GM19463 (cell line): ENCODE results near the gene PCDHGB3.
A peak's percentile ranks its signal among the peaks of the same experiment; 100 is the strongest.
"Not testable (repeated sequence)": the region's sequence is repeated elsewhere in the genome, so short reads cannot be mapped to it uniquely, and the experiment has no call there.

Experiments
- ATAC-seq: cut with Tn5 transposase; IDR thresholded peaks from one replicate; pipeline ENCODE4 v1.9.1; 2021; ENCODE audit warnings: mild to moderate bottlenecking, moderate library complexity; ENCODE audit not compliant: unreplicated experiment

The PCDHGB3 gene

GRCh38 chr5:141369994-141370848, at the start of gene PCDHGB3:
PCDHGB3 (plus strand) TSS chr5:141370242; CDS start chr5:141370395, 153 bp downstream.
- peak; percentile 97 for ATAC-seq

- ATAC-seq = no peak
These were observed 47.8 kb upstream of the PCDHGB3 start for GRCh38 chr5:141322261-141322660.

GRCh38 chr5:141326088-141326854, 43.8 kb upstream of the PCDHGB3 start:
- ATAC-seq = peak; percentile 95

GRCh38 chr5:141328231-141328630, 41.8 kb upstream of the PCDHGB3 start:
- no peak for ATAC-seq

GRCh38 chr5:141330299-141331080, 39.6 kb upstream of the PCDHGB3 start, which contains the start of gene PCDHGA1:
PCDHGA1 (plus strand) TSS chr5:141330514.
- no peak for ATAC-seq

GRCh38 chr5:141332571-141332970, 37.5 kb upstream of the PCDHGB3 start:
- ATAC-seq = not testable (repeated sequence)

GRCh38 chr5:141338538-141339306, 31.3 kb upstream of the PCDHGB3 start, which contains the start of gene PCDHGA2:
PCDHGA2 (plus strand) TSS chr5:141338760.
- ATAC-seq = no peak

GRCh38 chr5:141340781-141341354, 29.2 kb upstream of the PCDHGB3 start:
- not testable (repeated sequence) for ATAC-seq

- no peak for ATAC-seq
These were observed 27.3 kb upstream of the PCDHGB3 start for GRCh38 chr5:141342773-141343172.

GRCh38 chr5:141343242-141343952, 26.6 kb upstream of the PCDHGB3 start, which contains the start of gene PCDHGA3:
PCDHGA3 (plus strand) TSS chr5:141343829; CDS start chr5:141344034, 205 bp downstream.
- no peak for ATAC-seq

- ATAC-seq = no peak
These were observed 26.0 kb upstream of the PCDHGB3 start for GRCh38 chr5:141343953-141344463.

- ATAC-seq = no peak
These were observed 24.7 kb upstream of the PCDHGB3 start for GRCh38 chr5:141345327-141345726.

- not testable (repeated sequence) for ATAC-seq
These were observed 24.0 kb upstream of the PCDHGB3 start for GRCh38 chr5:141346017-141346416.

- peak; percentile 94 for ATAC-seq
These were observed 20.0 kb upstream of the PCDHGB3 start, which contains the start of gene PCDHGB1 for GRCh38 chr5:141349917-141350619. PCDHGB1 (plus strand) TSS chr5:141350099; CDS start chr5:141350261, 162 bp downstream.

GRCh38 chr5:141351591-141351990, 18.5 kb upstream of the PCDHGB3 start:
- no peak for ATAC-seq

- no peak for ATAC-seq
These were observed 15.1 kb upstream of the PCDHGB3 start, which contains the start of gene PCDHGA4 for GRCh38 chr5:141354900-141355469. PCDHGA4 (plus strand) TSS chr5:141355021; CDS start chr5:141355108, 87 bp downstream.

- no peak for ATAC-seq
These were observed 14.4 kb upstream of the PCDHGB3 start for GRCh38 chr5:141355641-141356040.

- ATAC-seq = no peak
These were observed 13.9 kb upstream of the PCDHGB3 start for GRCh38 chr5:141356133-141356532.
